BLaER1 (cell line): Measurements from ENCODE around the gene MSTN.

Experiments used
- H3K27ac ChIP-seq: shearing (Covaris generic); formaldehyde crosslinking; 2 replicates; pipeline ENCODE4 v1.8.1; 2022
- H3K27me3 ChIP-seq: shearing (Covaris generic); formaldehyde crosslinking; 2 replicates; pipeline ENCODE4 v1.8.1; 2022
- H3K36me3 ChIP-seq: shearing (Covaris generic); formaldehyde crosslinking; 2 replicates; pipeline ENCODE4 v1.8.1; 2022
- H3K4me1 ChIP-seq: shearing (Covaris generic); formaldehyde crosslinking; 2 replicates; pipeline ENCODE4 v1.8.1; 2022
- H3K4me2 ChIP-seq: shearing (Covaris generic); formaldehyde crosslinking; 2 replicates; pipeline ENCODE4 v1.8.1; 2022
- H3K4me3 ChIP-seq: shearing (Covaris generic); formaldehyde crosslinking; 2 replicates; pipeline ENCODE4 v1.8.1; 2022
- H3K9ac ChIP-seq: shearing (Covaris generic); formaldehyde crosslinking; 2 replicates; pipeline ENCODE4 v1.8.1; 2022
- H3K9me3 ChIP-seq: shearing (Covaris generic); formaldehyde crosslinking; 2 replicates; pipeline ENCODE4 v1.8.1; 2022
- H4K20me1 ChIP-seq: shearing (Covaris generic); formaldehyde crosslinking; 2 replicates; pipeline ENCODE4 v1.8.1; 2022
- Cebpa-rat ChIP-seq: shearing (Covaris generic); IDR thresholded peaks from 2 replicates; pipeline ENCODE4 v1.8.1; 2022

MSTN gene

DNA sequence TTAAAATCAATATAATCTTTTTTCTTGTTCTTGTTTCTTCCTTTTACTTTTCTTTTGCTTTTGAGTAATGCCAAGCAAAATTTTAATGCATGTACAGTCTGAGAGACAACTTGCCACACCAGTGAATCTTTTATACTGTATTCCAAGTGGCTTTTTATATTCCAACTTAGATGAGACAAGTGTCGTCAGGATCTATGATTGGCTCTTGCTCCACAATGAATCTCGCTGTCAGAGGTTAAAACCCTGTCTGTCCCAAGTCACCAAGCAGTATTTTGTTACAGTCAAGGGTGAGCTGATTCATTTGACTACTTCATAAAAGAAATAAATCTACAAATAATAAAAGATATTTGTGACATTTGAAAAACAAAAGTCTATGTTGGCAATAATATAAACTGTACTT, at the start of gene MSTN:
Gene MSTN (minus strand): TSS at position 129 of the 400 bp plus-strand sequence. CDS start 133 bp downstream, outside the sequence.
- H3K9me3 ChIP-seq = no peaks in the 10 kb centered on the region
- H3K27ac ChIP-seq = no peak within 1 kb of the TSS
- no peak within 1 kb of the TSS for H3K4me2 ChIP-seq
- TF ChIP-seq Cebpa-rat = no peak
- H3K9ac ChIP-seq = no peak within 1 kb of the TSS
- no peak within 1 kb of the TSS for H3K4me3 ChIP-seq
- no peaks in the 10 kb centered on the region for H3K27me3 ChIP-seq
- H3K4me1 ChIP-seq = no peaks in the 10 kb centered on the region
- no peaks in the 10 kb centered on the region for H4K20me1 ChIP-seq
- H3K36me3 ChIP-seq = no peaks in the 10 kb centered on the region

DNA sequence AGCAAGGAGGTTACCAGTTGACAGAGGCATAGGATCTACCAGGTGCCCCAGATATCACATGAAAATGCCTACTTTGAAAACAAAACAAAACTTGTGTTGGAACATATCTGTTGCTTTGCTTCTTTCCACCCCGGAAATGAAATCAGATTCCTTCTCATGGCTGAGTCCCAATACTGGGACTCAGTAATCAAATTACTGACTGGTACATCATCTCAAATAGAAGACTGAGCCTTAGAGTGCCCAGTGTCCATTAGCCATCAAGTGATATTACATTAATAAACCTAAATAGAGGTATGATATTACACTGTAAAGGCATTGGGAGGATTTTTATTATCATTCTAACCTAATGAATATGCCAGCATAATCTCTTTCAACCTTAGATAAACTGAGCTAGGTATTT, 48.6 kb upstream of the MSTN start:
- Histone ChIP-seq H3K36me3 (no peaks in the 10 kb centered on the region), H3K4me1 (no peaks in the 10 kb centered on the region), H3K27me3 (no peaks in the 10 kb centered on the region), H4K20me1 (no peaks in the 10 kb centered on the region), H3K4me2 (no peak overlapping the region), H3K4me3 (no peak overlapping the region), H3K9ac (no peak overlapping the region), H3K27ac (no peak overlapping the region), H3K9me3 (no peaks in the 10 kb centered on the region)
- no peak for TF ChIP-seq Cebpa-rat

DNA sequence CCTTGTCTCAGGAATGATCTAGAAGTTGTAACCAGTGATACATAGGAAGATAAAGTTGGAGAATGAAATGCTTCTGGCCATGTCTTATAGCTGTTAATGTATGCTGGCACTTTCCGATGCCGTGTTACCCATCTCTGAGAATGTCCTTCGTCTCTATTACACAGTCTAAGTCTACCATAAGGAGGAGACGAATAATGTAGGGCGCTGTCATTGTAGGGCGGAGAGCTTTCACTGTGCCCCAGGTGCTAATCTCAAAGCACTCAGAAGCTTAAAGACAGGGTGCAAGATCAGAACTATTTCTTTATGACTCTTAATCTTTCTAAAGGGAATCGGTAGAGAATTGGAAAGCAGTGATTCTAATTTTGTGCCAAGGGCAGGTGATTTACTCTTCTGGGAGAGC, 48.2 kb upstream of the MSTN start:
- H3K36me3 ChIP-seq = no peaks in the 10 kb centered on the region
- no peak overlapping the region for H3K4me3 ChIP-seq
- H4K20me1 ChIP-seq = no peaks in the 10 kb centered on the region
- H3K9me3 ChIP-seq = no peaks in the 10 kb centered on the region
- H3K9ac ChIP-seq = no peak overlapping the region
- no peaks in the 10 kb centered on the region for H3K27me3 ChIP-seq
- no peak for TF ChIP-seq Cebpa-rat
- no peak overlapping the region for H3K27ac ChIP-seq
- H3K4me2 ChIP-seq = no peak overlapping the region
- H3K4me1 ChIP-seq = no peaks in the 10 kb centered on the region

GRCh38 chr2:190110131-190110530, 47.6 kb upstream of the MSTN start:
- no peak overlapping the region for H3K4me3 ChIP-seq
- no peak for TF ChIP-seq Cebpa-rat
- no peak overlapping the region for H3K27ac ChIP-seq
- no peaks in the 10 kb centered on the region for H3K4me1 ChIP-seq
- H4K20me1 ChIP-seq = no peaks in the 10 kb centered on the region
- no peaks in the 10 kb centered on the region for H3K36me3 ChIP-seq
- H3K9me3 ChIP-seq = no peaks in the 10 kb centered on the region
- H3K27me3 ChIP-seq = no peaks in the 10 kb centered on the region
- H3K9ac ChIP-seq = no peak overlapping the region
- no peak overlapping the region for H3K4me2 ChIP-seq

DNA sequence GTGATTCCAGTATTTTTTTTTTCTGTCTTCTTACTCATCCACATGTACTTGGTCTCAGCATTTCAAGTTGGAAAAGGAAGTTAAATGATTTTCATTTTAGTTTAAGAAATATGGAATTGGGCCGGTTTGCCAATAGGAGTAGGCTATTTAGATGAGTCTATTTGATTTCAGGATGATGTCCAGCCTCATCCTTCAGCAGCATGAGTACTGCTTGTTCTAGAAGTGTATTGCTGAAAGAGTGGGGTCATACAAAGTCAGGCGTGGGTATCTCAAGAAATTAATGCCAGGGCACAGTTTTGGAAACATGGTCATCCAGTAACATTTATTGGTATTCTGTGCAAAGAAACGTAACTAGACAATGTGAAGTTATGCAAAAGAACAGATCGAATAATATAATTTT, 44.9 kb upstream of the MSTN start:
- H4K20me1 ChIP-seq = no peaks in the 10 kb centered on the region
- no peak for TF ChIP-seq Cebpa-rat

GRCh38 chr2:190106783-190107182, 44.3 kb upstream of the MSTN start:
- H3K9ac ChIP-seq = no peak overlapping the region

More for the DNA sequence above, 44.9 kb upstream of the MSTN start:
- H3K4me3 ChIP-seq = no peak overlapping the region
- no peak overlapping the region for H3K4me2 ChIP-seq
- no peak overlapping the region for H3K27ac ChIP-seq
- no peaks in the 10 kb centered on the region for H3K36me3 ChIP-seq
- H3K4me1 ChIP-seq = no peaks in the 10 kb centered on the region
- no peaks in the 10 kb centered on the region for H3K27me3 ChIP-seq
- no peaks in the 10 kb centered on the region for H3K9me3 ChIP-seq
- H3K9ac ChIP-seq = no peak overlapping the region

DNA sequence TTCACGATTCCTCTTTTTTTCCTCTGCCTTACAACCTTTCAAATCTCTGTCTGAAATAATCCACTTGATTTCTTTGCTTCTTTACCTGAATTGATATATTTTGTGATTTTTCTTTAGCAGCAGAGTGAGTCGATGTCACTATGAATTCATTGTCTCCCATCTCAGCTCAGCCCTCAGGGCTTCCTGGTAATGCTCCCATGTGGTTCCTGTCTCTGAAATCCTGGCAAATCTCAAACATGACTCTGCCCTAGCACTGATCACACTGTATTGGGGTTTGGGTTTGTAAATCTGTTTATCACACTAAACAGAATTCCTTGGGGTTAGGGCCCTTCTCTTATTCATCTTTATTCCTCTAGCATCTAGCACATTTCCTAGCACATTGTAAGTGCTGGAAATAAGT, 43.0 kb upstream of the MSTN start:
- no peaks in the 10 kb centered on the region for H3K36me3 ChIP-seq
- no peak overlapping the region for H3K9ac ChIP-seq
- H3K4me2 ChIP-seq = no peak overlapping the region
- TF ChIP-seq Cebpa-rat = no peak
- H3K4me1 ChIP-seq = no peaks in the 10 kb centered on the region
- no peaks in the 10 kb centered on the region for H3K27me3 ChIP-seq
- H4K20me1 ChIP-seq = no peaks in the 10 kb centered on the region
- no peak overlapping the region for H3K4me3 ChIP-seq
- peaks cover 5% of the 10 kb centered on the region; the same call in 1 of the 2 replicates for H3K9me3 ChIP-seq
- no peak overlapping the region for H3K27ac ChIP-seq

More at GRCh38 chr2:190106783-190107182, 44.3 kb upstream of the MSTN start:
- no peak overlapping the region for H3K4me2 ChIP-seq
- H3K9me3 ChIP-seq = no peaks in the 10 kb centered on the region
- TF ChIP-seq Cebpa-rat = no peak
- no peak overlapping the region for H3K27ac ChIP-seq
- H3K4me1 ChIP-seq = no peaks in the 10 kb centered on the region
- no peak overlapping the region for H3K4me3 ChIP-seq
- no peaks in the 10 kb centered on the region for H3K36me3 ChIP-seq
- no peaks in the 10 kb centered on the region for H4K20me1 ChIP-seq
- no peaks in the 10 kb centered on the region for H3K27me3 ChIP-seq

GRCh38 chr2:190103144-190103543, 40.6 kb upstream of the MSTN start:
- no peaks in the 10 kb centered on the region for H3K36me3 ChIP-seq
- TF ChIP-seq Cebpa-rat = no peak

GRCh38 chr2:190099890-190100697, 37.6 kb upstream of the MSTN start:
- no peaks in the 10 kb centered on the region for H3K36me3 ChIP-seq
- H3K27ac ChIP-seq = no peak overlapping the region
- no peaks in the 10 kb centered on the region for H3K4me1 ChIP-seq
- H4K20me1 ChIP-seq = no peaks in the 10 kb centered on the region
- H3K9ac ChIP-seq = no peak overlapping the region
- no peak overlapping the region for H3K4me2 ChIP-seq
- no peak for TF ChIP-seq Cebpa-rat
- H3K27me3 ChIP-seq = no peaks in the 10 kb centered on the region
- peaks cover 16% of the 10 kb centered on the region; the same call in 1 of the 2 replicates for H3K9me3 ChIP-seq
- no peak overlapping the region for H3K4me3 ChIP-seq

More at GRCh38 chr2:190103144-190103543, 40.6 kb upstream of the MSTN start:
- Histone ChIP-seq H3K9ac (no peak overlapping the region), H3K4me2 (no peak overlapping the region), H4K20me1 (no peaks in the 10 kb centered on the region), H3K4me3 (no peak overlapping the region), H3K9me3 (peaks cover 15% of the 10 kb centered on the region; the same call in 1 of the 2 replicates), H3K27me3 (no peaks in the 10 kb centered on the region), H3K4me1 (no peaks in the 10 kb centered on the region), H3K27ac (no peak overlapping the region)

GRCh38 chr2:190098851-190099250, 36.3 kb upstream of the MSTN start:
- H3K4me2 ChIP-seq = no peak overlapping the region
- H3K9me3 ChIP-seq = peaks cover 16% of the 10 kb centered on the region; the same call in 1 of the 2 replicates
- no peak overlapping the region for H3K4me3 ChIP-seq
- no peak for TF ChIP-seq Cebpa-rat
- H3K4me1 ChIP-seq = no peaks in the 10 kb centered on the region
- no peaks in the 10 kb centered on the region for H3K36me3 ChIP-seq
- no peak overlapping the region for H3K27ac ChIP-seq
- no peaks in the 10 kb centered on the region for H4K20me1 ChIP-seq
- no peaks in the 10 kb centered on the region for H3K27me3 ChIP-seq
- H3K9ac ChIP-seq = no peak overlapping the region
